HG02938 (cell line): ENCODE measurements around the gene AP2A1.

Experiments used
- ATAC-seq: cut with Tn5 transposase; IDR thresholded peaks from one replicate; pipeline ENCODE4 v1.9.1; 2021; ENCODE audit warnings: mild to moderate bottlenecking, moderate library complexity; ENCODE audit not compliant: unreplicated experiment

The AP2A1 gene

DNA sequence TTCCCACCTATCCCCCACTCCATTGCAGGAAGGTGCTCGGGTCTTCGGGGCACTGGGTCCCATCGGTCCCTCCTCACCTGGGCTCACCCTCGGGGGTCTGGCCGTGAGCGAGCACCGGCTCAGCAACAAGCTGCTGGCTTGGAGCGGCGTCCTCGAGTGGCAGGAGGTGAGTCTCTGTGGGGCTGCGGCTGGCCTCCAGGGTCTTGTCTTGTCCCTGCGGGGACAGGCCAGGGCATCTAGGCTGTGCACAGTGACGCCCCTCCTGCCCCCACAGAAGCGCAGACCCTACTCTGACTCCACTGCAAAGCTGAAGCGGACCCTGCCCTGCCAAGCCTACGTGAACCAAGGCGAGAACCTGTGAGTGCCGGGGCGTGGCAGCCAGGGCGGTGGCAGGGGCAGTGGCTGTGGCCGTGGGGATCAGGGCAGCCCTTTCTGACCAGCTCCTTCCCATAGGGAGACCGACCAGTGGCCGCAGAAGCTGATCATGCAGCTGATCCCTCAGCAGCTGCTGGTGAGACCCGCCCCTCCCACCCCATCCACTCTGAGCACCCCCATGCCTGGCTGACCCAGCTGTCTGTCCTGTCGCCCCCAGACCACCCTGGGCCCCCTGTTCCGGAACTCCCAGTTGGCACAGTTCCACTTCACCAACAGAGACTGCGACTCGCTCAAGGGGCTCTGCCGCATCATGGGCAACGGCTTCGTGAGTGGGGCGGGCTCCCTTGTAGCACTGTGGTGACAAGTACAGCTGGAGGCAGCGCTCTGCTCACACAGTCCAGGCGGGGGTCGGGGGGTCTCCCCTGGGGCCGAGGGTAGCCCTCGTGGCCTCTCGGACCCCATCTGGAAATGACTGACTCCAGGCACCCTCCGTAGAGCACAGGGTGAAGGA lies 87.8 kb downstream of the AP2A1 start:
- no peak for ATAC-seq

DNA sequence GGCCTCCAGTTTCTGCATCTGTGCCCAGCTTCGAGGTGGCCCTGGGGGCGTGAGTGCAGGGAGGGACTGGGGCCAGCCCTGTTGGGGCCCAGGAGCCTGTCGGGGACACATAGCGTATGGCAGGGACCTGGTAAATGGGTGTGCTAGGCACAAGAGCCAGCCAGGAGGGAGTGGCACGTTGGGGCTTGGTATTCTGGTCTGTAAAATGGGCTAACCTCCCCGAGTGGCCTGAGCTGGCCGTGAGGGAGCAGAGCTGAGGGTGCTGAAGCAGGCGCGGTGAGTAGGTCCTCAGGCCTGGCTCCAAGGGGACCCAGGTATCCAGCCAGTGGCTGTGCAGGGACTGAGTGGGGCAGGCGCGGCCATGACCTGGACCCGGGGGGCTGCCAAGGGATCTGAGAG lies 88.5 kb downstream of the AP2A1 start:
- no peak for ATAC-seq

GRCh38 chr19:49855676-49856573 lies 89.1 kb downstream of the AP2A1 start:
- ATAC-seq: no peak

- no peak for ATAC-seq
Measured at GRCh38 chr19:49856574-49857021, 89.8 kb downstream of the AP2A1 start.
